Neuronal stem cell (in vitro differentiated cells): ENCODE data around the gene HDDC3. TPM values are rescaled to one million over a fixed set of nuclear protein-coding genes. Genes with fewer than 3 reads are reported as not detected.
A peak's percentile ranks its signal among the peaks of the same experiment; 100 is the strongest.

Source experiments
- DNase-seq: peaks from one replicate; pipeline ENCODE4 v3.0.0-alpha.2; 2013; ENCODE audit warnings: low spot score
- H2AFZ ChIP-seq: one replicate; pipeline ENCODE4 v1.6.1; 2013; ENCODE audit warnings: mild to moderate bottlenecking, low read length, inconsistent platforms
- H2AK5ac ChIP-seq: 2 replicates; pipeline ENCODE4 v1.6.1; 2013; ENCODE audit warnings: low read depth, mild to moderate bottlenecking, inconsistent platforms, low read length, moderate library complexity, mixed read lengths
- H2BK120ac ChIP-seq: 2 replicates; pipeline ENCODE4 v1.6.1; 2013; ENCODE audit warnings: low read depth, mild to moderate bottlenecking, inconsistent platforms, low read length, moderate library complexity, mixed read lengths
- H2BK12ac ChIP-seq: one replicate; pipeline ENCODE4 v1.6.1; 2013; ENCODE audit warnings: low read length, inconsistent platforms
- H2BK15ac ChIP-seq: 2 replicates; pipeline ENCODE4 v1.6.1; 2013; ENCODE audit warnings: mild to moderate bottlenecking, low read length, inconsistent platforms, mixed read lengths
- H2BK5ac ChIP-seq: one replicate; pipeline ENCODE4 v1.6.1; 2013; ENCODE audit warnings: inconsistent platforms, mild to moderate bottlenecking, low read length, moderate library complexity
- H3K14ac ChIP-seq: one replicate; pipeline ENCODE4 v1.6.1; 2013; ENCODE audit warnings: low read length, inconsistent platforms
- H3K18ac ChIP-seq: 2 replicates; pipeline ENCODE4 v1.6.1; 2013; ENCODE audit warnings: low read length, inconsistent platforms
- H3K23ac ChIP-seq: 2 replicates; pipeline ENCODE4 v1.6.1; 2013; ENCODE audit warnings: low read depth, mild to moderate bottlenecking, mixed read lengths, low read length, inconsistent platforms; ENCODE audit not compliant: poor library complexity
- H3K27ac ChIP-seq: replicated peaks from 3 replicates; pipeline ENCODE4 v1.5.1; 2013; ENCODE audit warnings: low read length, inconsistent platforms
- H3K27me3 ChIP-seq, 3 experiments: 2 replicates each; pipeline ENCODE4 v1.6.1; 2013; ENCODE audit warnings: low read length in 3 of 3, mild to moderate bottlenecking in 2 of 3, inconsistent platforms in 1 of 3, low read depth in 1 of 3, mixed read lengths in 1 of 3, moderate library complexity in 1 of 3; ENCODE audit not compliant: control insufficient read depth in 3 of 3, insufficient read depth in 3 of 3
- H3K36me3 ChIP-seq, 2 donors: replicated peaks in 1 of 2; 2 replicates each; pipeline ENCODE4 v1.6.1; 2013; ENCODE audit warnings: low read length in 2 of 2; ENCODE audit not compliant: control insufficient read depth in 2 of 2, insufficient read depth in 2 of 2
- H3K4ac ChIP-seq: 2 replicates; pipeline ENCODE4 v1.6.1; 2013; ENCODE audit warnings: inconsistent platforms, mild to moderate bottlenecking, low read length, moderate library complexity
- H3K4me1 ChIP-seq, 2 donors: 1 replicate in 1 of 2; 2 replicates in 1 of 2; pipeline ENCODE4 v1.6.1; 2013; ENCODE audit warnings: low read length in 2 of 2, low read depth in 1 of 2; ENCODE audit not compliant: control insufficient read depth in 2 of 2, insufficient read depth in 1 of 2
- H3K4me2 ChIP-seq: one replicate; pipeline ENCODE4 v1.6.1; 2013; ENCODE audit warnings: mild to moderate bottlenecking, low read length, inconsistent platforms; ENCODE audit not compliant: insufficient read depth, poor library complexity, severe bottlenecking
- H3K4me3 ChIP-seq, 2 donors: 2 replicates each; pipeline ENCODE4 v1.5.1; 2013; ENCODE audit warnings: low read length in 2 of 2, mild to moderate bottlenecking in 2 of 2, inconsistent platforms in 1 of 2, moderate library complexity in 1 of 2
- H3K79me1 ChIP-seq: one replicate; pipeline ENCODE4 v1.6.1; 2013; ENCODE audit warnings: low read depth, mild to moderate bottlenecking, inconsistent platforms, low read length, moderate library complexity
- H3K9ac ChIP-seq: one replicate; pipeline ENCODE4 v1.6.1; 2013; ENCODE audit warnings: mild to moderate bottlenecking, low read depth, low read length, inconsistent platforms; ENCODE audit not compliant: poor library complexity
- H3K9me3 ChIP-seq, 2 donors: replicated peaks in 1 of 2; 2 replicates each; pipeline versions ENCODE3 to v1.6.1; 2013; ENCODE audit warnings: low read length in 2 of 2, mild to moderate bottlenecking in 2 of 2, inconsistent platforms in 1 of 2, low read depth in 1 of 2, mixed read lengths in 1 of 2, moderate library complexity in 1 of 2; ENCODE audit not compliant: control insufficient read depth in 2 of 2, insufficient read depth in 1 of 2
- H4K8ac ChIP-seq: one replicate; pipeline ENCODE4 v1.6.1; 2013; ENCODE audit warnings: low read depth, mild to moderate bottlenecking, inconsistent platforms, low read length, moderate library complexity
- H4K91ac ChIP-seq: one replicate; pipeline ENCODE4 v1.6.1; 2013; ENCODE audit warnings: low read length, low read depth, mild to moderate bottlenecking, inconsistent platforms; ENCODE audit not compliant: poor library complexity
- WGBS, 2 donors: extraction: QIAGEN DNeasy Blood & Tissue Kit; methylation state at CpG; one replicate each; pipeline ENCODE4 v1.1.7; 2013; ENCODE audit warnings: missing lambda C conversion rate in 2 of 2, mixed read lengths in 1 of 2; ENCODE audit not compliant: insufficient read length in 2 of 2, insufficient replicate concordance in 1 of 2; ENCODE audit errors: extremely low coverage in 2 of 2; 5-methylcytosine and 5-hydroxymethylcytosine counted together
- polyA plus RNA-seq, 2 experiments: library from polyadenylated mRNA; stranded (reverse); fragments of 200-250 nt; gene quantifications; one replicate each; pipeline ENCODE4 v1.2.3, GENCODE V29; 2013

HDDC3 gene
- 17.1 TPM for polyA plus RNA-seq (2013, experiment 1 of 2)
- 16.8 TPM for polyA plus RNA-seq (2013, experiment 2 of 2)

GRCh38 chr15:90931828-90932659 is at the start of gene HDDC3:
Gene HDDC3, minus strand, starts transcription at chr15:90932549. Its CDS starts 9 bp downstream, at chr15:90932540.
- peak within 1 kb of the TSS; percentile 68 for H2BK120ac ChIP-seq
- peak within 1 kb of the TSS; percentile 99 for H3K4me2 ChIP-seq
- no peaks in the 10 kb centered on the region for H3K79me1 ChIP-seq
- H3K9me3 ChIP-seq = no peaks in the 10 kb centered on the region
- H3K9ac ChIP-seq = peak within 1 kb of the TSS; percentile 93
- peaks cover 0 to 9% of the 10 kb centered on the region in 2 donors for H3K36me3 ChIP-seq
- peak within 1 kb of the TSS; percentile 33 for H2AK5ac ChIP-seq
- peaks cover 14 to 15% of the 10 kb centered on the region in 2 donors for H3K4me1 ChIP-seq
- H3K18ac ChIP-seq = peak within 1 kb of the TSS; percentile 92
- WGBS, 2 donors = no CpG with 5 or more reads among the region's 52 CpGs
- no peak within 1 kb of the TSS for H2BK5ac ChIP-seq
- DNase-seq = peak; percentile 86
- H4K91ac ChIP-seq = no peak within 1 kb of the TSS
- no peak within 1 kb of the TSS for H3K27ac ChIP-seq
- no peak within 1 kb of the TSS for H3K4ac ChIP-seq
- H3K27me3 ChIP-seq = peaks cover 0 to 5% (median 4%) of the 10 kb centered on the region in 3 experiments
- H2AFZ ChIP-seq = peak within 1 kb of the TSS; percentile 86
- H3K14ac ChIP-seq = no peak within 1 kb of the TSS
- no peak within 1 kb of the TSS for H4K8ac ChIP-seq
- H3K4me3 ChIP-seq = peak within 1 kb of the TSS; percentile 61 to 88
- no peak within 1 kb of the TSS for H2BK12ac ChIP-seq
- peak within 1 kb of the TSS; percentile 14 for H2BK15ac ChIP-seq
- peak within 1 kb of the TSS; percentile 60 for H3K23ac ChIP-seq

GRCh38 chr15:90982135-90982534 is 49.8 kb upstream of the HDDC3 start:
- Histone ChIP-seq H2BK15ac (no peak overlapping the region), H3K36me3 (peaks cover 40 to 86% of the 10 kb centered on the region in 2 donors), H3K4me2 (no peak overlapping the region)

GRCh38 chr15:90981681-90982080 is 49.3 kb upstream of the HDDC3 start:
- H2BK5ac ChIP-seq = no peak overlapping the region
- no peaks in the 10 kb centered on the region for H3K27me3 ChIP-seq
- H2BK120ac ChIP-seq = no peak overlapping the region
- H4K8ac ChIP-seq = no peak overlapping the region
- no peak overlapping the region for H2BK15ac ChIP-seq
- no peak overlapping the region for H2BK12ac ChIP-seq
- no peak overlapping the region for H3K27ac ChIP-seq
- H3K79me1 ChIP-seq = no peaks in the 10 kb centered on the region
- H3K14ac ChIP-seq = no peak overlapping the region
- no peak overlapping the region for H2AK5ac ChIP-seq
- H3K4me3 ChIP-seq = no peak overlapping the region
- WGBS, 2 donors = no CpG with 5 or more reads among the region's 6 CpGs
- DNase-seq = no peak
- H3K9me3 ChIP-seq = no peaks in the 10 kb centered on the region
- no peak overlapping the region for H3K23ac ChIP-seq
- no peak overlapping the region for H3K4ac ChIP-seq
- H3K4me1 ChIP-seq = no peaks in the 10 kb centered on the region
- no peak overlapping the region for H2AFZ ChIP-seq
- no peak overlapping the region for H4K91ac ChIP-seq
- H3K36me3 ChIP-seq = peaks cover 40 to 89% of the 10 kb centered on the region in 2 donors
- no peak overlapping the region for H3K4me2 ChIP-seq
- no peak overlapping the region for H3K18ac ChIP-seq
- H3K9ac ChIP-seq = no peak overlapping the region

More at GRCh38 chr15:90982135-90982534, 49.8 kb upstream of the HDDC3 start:
- H3K9ac ChIP-seq = no peak overlapping the region
- no peak overlapping the region for H3K14ac ChIP-seq
- no peak overlapping the region for H2AK5ac ChIP-seq
- H3K23ac ChIP-seq = no peak overlapping the region
- H4K91ac ChIP-seq = no peak overlapping the region
- H4K8ac ChIP-seq = no peak overlapping the region
- H3K27me3 ChIP-seq = no peaks in the 10 kb centered on the region
- no CpG with 5 or more reads among the region's 5 CpGs for WGBS, 2 donors
- no peak overlapping the region for H2AFZ ChIP-seq
- H3K4me3 ChIP-seq = no peak overlapping the region
- H3K4me1 ChIP-seq = no peaks in the 10 kb centered on the region
- no peak overlapping the region for H3K27ac ChIP-seq
- no peak overlapping the region for H3K18ac ChIP-seq
- H2BK5ac ChIP-seq = no peak overlapping the region
- H3K79me1 ChIP-seq = no peaks in the 10 kb centered on the region
- no peaks in the 10 kb centered on the region for H3K9me3 ChIP-seq
- H3K4ac ChIP-seq = no peak overlapping the region
- no peak for DNase-seq
- H2BK120ac ChIP-seq = no peak overlapping the region
- H2BK12ac ChIP-seq = no peak overlapping the region

GRCh38 chr15:90979582-90979981 is 47.2 kb upstream of the HDDC3 start:
- no peak overlapping the region for H3K23ac ChIP-seq
- no peaks in the 10 kb centered on the region for H3K27me3 ChIP-seq
- no peak overlapping the region for H2BK120ac ChIP-seq
- H3K4me3 ChIP-seq = no peak overlapping the region
- H2BK5ac ChIP-seq = no peak overlapping the region
- H4K8ac ChIP-seq = no peak overlapping the region
- H2BK15ac ChIP-seq = no peak overlapping the region
- no peak overlapping the region for H3K4me2 ChIP-seq
- no peak for DNase-seq
- H3K79me1 ChIP-seq = no peaks in the 10 kb centered on the region
- no peak overlapping the region for H3K4ac ChIP-seq
- WGBS, 2 donors = no CpG with 5 or more reads among the region's 1 CpG
- no peak overlapping the region for H3K27ac ChIP-seq
- H3K18ac ChIP-seq = no peak overlapping the region
- H3K36me3 ChIP-seq = peaks cover 52 to 96% of the 10 kb centered on the region in 2 donors
- H3K9ac ChIP-seq = no peak overlapping the region
- no peak overlapping the region for H4K91ac ChIP-seq
- no peak overlapping the region for H2AK5ac ChIP-seq
- no peaks in the 10 kb centered on the region for H3K4me1 ChIP-seq
- H2AFZ ChIP-seq = no peak overlapping the region
- no peak overlapping the region for H3K14ac ChIP-seq
- H3K9me3 ChIP-seq = no peaks in the 10 kb centered on the region
- H2BK12ac ChIP-seq = no peak overlapping the region
